K562 (cell line): ENCODE data around the gene ACTN1. TPM values are rescaled to one million over a fixed set of nuclear protein-coding genes. Genes with fewer than 3 reads are reported as not detected.

ENCODE experiments used
- ATAC-seq: fragments of 200-7000 bp; cut with Tn5 transposase; 3 replicates; pipeline ENCODE4 v1.9.1; 2020; ENCODE audit warnings: moderate library complexity
- BruUV-seq: library from RNA; stranded (reverse); fragments of 400-500 nt; replicated peaks from 2 replicates; lab custom pipeline; 2021; lab: Mats Ljungman, UMichigan
- CTCF ChIA-PET: fragments of 300-600 bp; formaldehyde crosslinking; extraction: SDS; loops from one replicate; lab custom pipeline; 2021; ENCODE audit warnings: low intra/inter-chr PET ratio; lab: Yijun Ruan, JAX
- POLR2A ChIA-PET: fragments of 300-600, 350-650 bp; sonication (Branson Sonifier 250); formaldehyde crosslinking; extraction: SDS; loops from one replicate; lab custom pipeline; 2021; ENCODE audit warnings: antibody characterized with exemption, inconsistent platforms; lab: Yijun Ruan, JAX
- DNase-seq, 4 experiments: peaks; one replicate each; pipeline versions ENCODE4 v3.0.0 to v3.0.0-alpha.2; 2011 to 2018; ENCODE audit warnings: low spot score in 3 of 4, mixed read lengths in 3 of 4; ENCODE audit errors: extremely low read depth in 1 of 4
- FAIRE-seq: peaks from 2 replicates; lab custom pipeline; 2011; peaks lifted over from hg19 to GRCh38; lab: Jason Lieb, UNC
- H2AFZ ChIP-seq: 2 replicates; pipeline ENCODE4 v1.6.0; 2011; ENCODE audit warnings: low read depth, low read length, control low read depth, inconsistent platforms
- H3K27ac ChIP-seq: fragments of 200-600 bp; 3 replicates; pipeline ENCODE4 v1.8.0; 2011; ENCODE audit warnings: low read depth, mild to moderate bottlenecking, control low read depth, inconsistent platforms, low read length, moderate library complexity, mixed read lengths; ENCODE audit errors: extremely low read depth
- H3K27me3 ChIP-seq, 2 experiments: fragments of 300-600 bp in 1 of 2; 2 replicates in 1 of 2; 3 replicates in 1 of 2; pipeline versions ENCODE4 v1.6.0 to v1.8.0; 2011; ENCODE audit warnings: inconsistent platforms in 2 of 2, low read length in 2 of 2, mild to moderate bottlenecking in 1 of 2, mixed read lengths in 1 of 2, moderate library complexity in 1 of 2; ENCODE audit not compliant: control insufficient read depth in 2 of 2, insufficient read depth in 2 of 2
- H3K36me3 ChIP-seq: fragments of 300-600 bp; 3 replicates; pipeline ENCODE4 v1.8.0; 2011; ENCODE audit warnings: mild to moderate bottlenecking, low read length, inconsistent platforms; ENCODE audit not compliant: control insufficient read depth, insufficient read depth
- H3K4me1 ChIP-seq, 2 experiments: fragments of 200-600 bp in 1 of 2; replicated peaks in 1 of 2; 2 replicates in 1 of 2; 3 replicates in 1 of 2; pipeline versions ENCODE4 v1.5.1 to v1.8.0; 2011; ENCODE audit warnings: inconsistent platforms in 2 of 2, low read length in 2 of 2, mild to moderate bottlenecking in 1 of 2, mixed read lengths in 1 of 2, moderate library complexity in 1 of 2; ENCODE audit not compliant: control insufficient read depth in 2 of 2, insufficient read depth in 2 of 2
- H3K4me2 ChIP-seq: 2 replicates; pipeline ENCODE4 v1.6.1; 2011; ENCODE audit warnings: low read length, control low read depth, inconsistent platforms, mixed read lengths; ENCODE audit not compliant: insufficient read depth
- H3K4me3 ChIP-seq: fragments of 200-600 bp; sonication (generic), shearing (Covaris generic); 2 replicates; pipeline ENCODE4 v1.5.1; 2016; ENCODE audit warnings: control low read depth, inconsistent platforms
- H3K79me2 ChIP-seq: fragments of 200-600 bp; 3 replicates; pipeline ENCODE4 v1.8.0; 2011; ENCODE audit warnings: low read length, inconsistent platforms; ENCODE audit not compliant: control insufficient read depth, insufficient read depth
- H3K9ac ChIP-seq, 2 experiments: 2 replicates each; pipeline versions ENCODE4 v1.6.0 to v1.6.1; 2011; ENCODE audit warnings: low read depth in 2 of 2, low read length in 2 of 2, control low read depth in 1 of 2, inconsistent platforms in 1 of 2, mild to moderate bottlenecking in 1 of 2, mixed read lengths in 1 of 2; ENCODE audit not compliant: insufficient read depth in 1 of 2
- H3K9me1 ChIP-seq: one replicate; pipeline ENCODE4 v1.6.0; 2011; ENCODE audit warnings: inconsistent platforms, mild to moderate bottlenecking, low read length, moderate library complexity; ENCODE audit not compliant: control insufficient read depth, insufficient read depth
- H3K9me3 ChIP-seq: replicated peaks from 2 replicates; pipeline ENCODE4 v1.5.1; 2011; ENCODE audit warnings: low read depth, low read length, inconsistent platforms; ENCODE audit not compliant: control insufficient read depth, insufficient read depth
- H4K20me1 ChIP-seq: replicated peaks from 2 replicates; pipeline ENCODE4 v1.6.1; 2011; ENCODE audit warnings: low read length, inconsistent platforms, mixed read lengths; ENCODE audit not compliant: control insufficient read depth, insufficient read depth
- FUS ChIP-seq: fragments of 200-400 bp; formaldehyde crosslinking; optimal IDR thresholded peaks from 2 replicates; pipeline ENCODE3; 2017; ENCODE audit warnings: low read depth, low read length
- GATA2 ChIP-seq: sonication (generic); formaldehyde crosslinking; IDR thresholded peaks from 2 replicates; pipeline ENCODE4 v1.4.0; 2020; ENCODE audit warnings: mild to moderate bottlenecking, missing genetic modification reagents
- HNRNPL ChIP-seq: fragments of 200-400 bp; formaldehyde crosslinking; IDR thresholded peaks from 2 replicates; pipeline ENCODE4 v1.6.1; 2017; ENCODE audit warnings: low read depth, mild to moderate bottlenecking, low read length
- MYC ChIP-seq, 2 experiments: fragments of 250-450 bp in 1 of 2; sonication (Bioruptor Pico) in 1 of 2; IDR thresholded peaks; 2 replicates each; pipeline versions ENCODE4 v1.5.1 to v1.6.1; 2012 to 2021; ENCODE audit warnings: low read depth in 2 of 2, borderline replicate concordance in 1 of 2, improper control_type of control experiment in 1 of 2, low read length in 1 of 2, mild to moderate bottlenecking in 1 of 2, moderate library complexity in 1 of 2
- POLR2G ChIP-seq: fragments of 200-400 bp; formaldehyde crosslinking; IDR thresholded peaks from 2 replicates; pipeline ENCODE4 v1.6.1; 2017; ENCODE audit warnings: low read depth, mild to moderate bottlenecking, antibody characterized with exemption, low read length, moderate library complexity
- RHOXF2B ChIP-seq: fragments of 250-450 bp; sonication (Bioruptor Pico); conservative IDR thresholded peaks from 2 replicates; pipeline ENCODE4 v1.5.1; 2021
- STAT5A ChIP-seq: IDR thresholded peaks from 2 replicates; pipeline ENCODE4 v1.6.1; 2012; ENCODE audit warnings: low read length, inconsistent platforms, borderline replicate concordance
- WHSC1 ChIP-seq: IDR thresholded peaks from one replicate; pipeline ENCODE4 v1.6.1; 2012; ENCODE audit warnings: low read length, control low read depth, inconsistent platforms
- ZNF175 ChIP-seq: fragments of 200-800 bp; sonication (Bioruptor generic); IDR thresholded peaks from 2 replicates; pipeline ENCODE4 v1.6.1; 2016; ENCODE audit warnings: low read depth, mild to moderate bottlenecking, missing genetic modification characterization, missing compliant biosample characterization
- WGBS: fragments of 100-300 bp; shearing (Covaris generic); methylation state at CpG from one replicate; pipeline ENCODE4 v1.1.6; 2016; ENCODE audit warnings: low coverage, mixed read lengths; ENCODE audit not compliant: insufficient coverage; ENCODE audit errors: missing lambda C conversion rate; 5-methylcytosine and 5-hydroxymethylcytosine counted together
- in situ Hi-C: fragments of 300-500 bp; cut with MboI; formaldehyde crosslinking; loops from 4 replicates; pipeline ENCODE4 v1.15.0; 2018; ENCODE audit warnings: inconsistent platforms, mixed read lengths
- intact Hi-C: fragments of 100-400 bp; cut with micrococcal nuclease; formaldehyde crosslinking; loops from 2 replicates; pipeline ENCODE4 v1.14.2; 2022
- polyA plus RNA-seq, 8 experiments: library from polyadenylated mRNA; depleted of rRNA in 4 of 8; stranded (reverse) in 5 of 8; unstranded in 3 of 8; fragments of >200 nt; fragmentation: Nextera tagmentation in 2 of 8; fragmentation: Illumina TruSeq in 1 of 8; extraction: Ambion mirVana in 2 of 8; extraction: Trizol in 1 of 8; gene quantifications; 2 replicates each; pipeline versions ENCODE4 v1.2.1 to v1.2.3, GENCODE V29; 2011 to 2014; ENCODE audit warnings: inconsistent platforms in 1 of 8, missing spikeins in 1 of 8
- total RNA-seq, 7 experiments: library from RNA; depleted of rRNA in 6 of 7; stranded (reverse); fragments of >200 nt in 6 of 7; fragmentation: Illumina TruSeq in 2 of 7; extraction: Trizol in 2 of 7; gene quantifications; 2 replicates each; pipeline versions ENCODE4 v1.2.1 to v1.2.3, GENCODE V29; 2011 to 2021; ENCODE audit warnings: low replicate concordance in 1 of 7
- TF ChIP-seq, protein P1 (sequence below): sonication (generic); formaldehyde crosslinking; IDR thresholded peaks from 2 replicates; pipeline ENCODE4 v1.8.0; 2022; ENCODE audit warnings: missing genetic modification reagents, mild to moderate bottlenecking, borderline replicate concordance
- TF ChIP-seq, protein P2 (sequence below): fragments of 250-450 bp; sonication (Bioruptor Pico); IDR thresholded peaks from 2 replicates; pipeline ENCODE4 v1.4.0; 2020; ENCODE audit warnings: mild to moderate bottlenecking

ACTN1 gene
- total and polyA plus RNA-seq, 9 of the 15 experiments (the other 6 are each of a cell fraction or from before 2014, with no cell fraction given): 2.2 to 67.7 (median 34.5) TPM

DNA sequence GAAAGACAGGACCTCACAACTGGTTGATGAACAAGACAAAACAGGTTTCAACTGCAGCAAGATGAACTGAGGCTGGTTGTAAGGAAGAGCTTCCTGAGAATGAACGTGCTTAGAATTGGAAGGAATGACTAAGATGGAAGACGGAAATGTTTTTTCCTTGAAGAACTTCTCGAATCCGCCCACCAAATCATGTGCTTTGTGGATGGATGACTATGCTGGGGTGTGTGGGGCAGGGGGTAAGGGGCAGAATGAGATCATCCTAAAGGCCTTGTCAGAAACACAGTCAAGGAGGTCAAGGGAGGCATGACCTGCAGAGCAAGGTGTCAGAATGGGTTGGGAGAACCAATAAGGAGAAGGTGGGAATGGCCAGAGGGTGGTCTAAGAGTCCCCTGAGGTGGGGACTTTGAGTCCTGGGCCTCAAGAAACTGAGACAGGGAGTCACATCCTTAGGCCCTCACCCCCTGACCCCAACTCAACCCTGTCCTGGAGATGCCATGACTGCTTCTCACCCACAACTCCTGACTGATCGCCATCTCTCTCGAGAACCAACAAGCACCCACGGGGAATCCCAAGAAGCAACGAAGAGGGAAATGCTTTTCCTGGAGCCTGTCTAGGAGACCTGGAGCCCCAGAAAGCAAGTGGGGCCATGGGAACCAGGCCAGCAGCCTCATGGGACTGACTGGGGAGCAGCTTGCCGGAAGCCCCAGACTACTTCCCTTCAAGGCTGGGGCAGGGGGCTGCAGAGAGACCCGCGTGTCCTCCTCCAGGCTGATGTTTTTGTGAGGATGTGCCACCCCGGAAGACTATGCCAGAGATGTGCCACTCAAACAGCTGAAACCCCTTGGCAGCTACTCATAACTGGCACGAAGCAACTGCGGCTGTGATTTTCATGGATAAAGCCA is 84.0 kb downstream of the ACTN1 start:
- H3K4me3 ChIP-seq: no peak overlapping the region
- no peaks in the 10 kb centered on the region for H3K9me3 ChIP-seq
- H2AFZ ChIP-seq: no peak overlapping the region
- H3K4me1 ChIP-seq: no peaks in the 10 kb centered on the region
- ChIA-PET CTCF (no interaction called here), POLR2A (interaction anchor here (0.7 kb wide), 1 partner anchor 14 kb away, joined by 3 read pairs; no protein-coding TSS in a partner anchor)
- no peak overlapping the region for H3K9ac ChIP-seq
- DNase-seq: no peak
- H3K79me2 ChIP-seq: no peaks in the 10 kb centered on the region
- no peak for TF ChIP-seq STAT5A
- no peak for TF ChIP-seq ZNF175 (CRISPR knock-in tag)
- TF ChIP-seq WHSC1: no peak
- TF ChIP-seq FUS: no peak
- no peak for TF ChIP-seq MYC (IDR thresholded peaks at IDR 0.05; ENCODE audit: low read depth, low read length)
- TF ChIP-seq MYC (CRISPR knock-in tag; IDR thresholded peaks at IDR 0.05; ENCODE audit: borderline replicate concordance, low read depth): no peak
- no peak for TF ChIP-seq RHOXF2B
- no peak for TF ChIP-seq GATA2 (CRISPR knock-in tag)
- TF ChIP-seq, protein P1, sequence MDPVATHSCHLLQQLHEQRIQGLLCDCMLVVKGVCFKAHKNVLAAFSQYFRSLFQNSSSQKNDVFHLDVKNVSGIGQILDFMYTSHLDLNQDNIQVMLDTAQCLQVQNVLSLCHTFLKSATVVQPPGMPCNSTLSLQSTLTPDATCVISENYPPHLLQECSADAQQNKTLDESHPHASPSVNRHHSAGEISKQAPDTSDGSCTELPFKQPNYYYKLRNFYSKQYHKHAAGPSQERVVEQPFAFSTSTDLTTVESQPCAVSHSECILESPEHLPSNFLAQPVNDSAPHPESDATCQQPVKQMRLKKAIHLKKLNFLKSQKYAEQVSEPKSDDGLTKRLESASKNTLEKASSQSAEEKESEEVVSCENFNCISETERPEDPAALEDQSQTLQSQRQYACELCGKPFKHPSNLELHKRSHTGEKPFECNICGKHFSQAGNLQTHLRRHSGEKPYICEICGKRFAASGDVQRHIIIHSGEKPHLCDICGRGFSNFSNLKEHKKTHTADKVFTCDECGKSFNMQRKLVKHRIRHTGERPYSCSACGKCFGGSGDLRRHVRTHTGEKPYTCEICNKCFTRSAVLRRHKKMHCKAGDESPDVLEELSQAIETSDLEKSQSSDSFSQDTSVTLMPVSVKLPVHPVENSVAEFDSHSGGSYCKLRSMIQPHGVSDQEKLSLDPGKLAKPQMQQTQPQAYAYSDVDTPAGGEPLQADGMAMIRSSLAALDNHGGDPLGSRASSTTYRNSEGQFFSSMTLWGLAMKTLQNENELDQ (CRISPR knock-in tag): no peak
- no peak for TF ChIP-seq HNRNPL
- TF ChIP-seq, protein P2, sequence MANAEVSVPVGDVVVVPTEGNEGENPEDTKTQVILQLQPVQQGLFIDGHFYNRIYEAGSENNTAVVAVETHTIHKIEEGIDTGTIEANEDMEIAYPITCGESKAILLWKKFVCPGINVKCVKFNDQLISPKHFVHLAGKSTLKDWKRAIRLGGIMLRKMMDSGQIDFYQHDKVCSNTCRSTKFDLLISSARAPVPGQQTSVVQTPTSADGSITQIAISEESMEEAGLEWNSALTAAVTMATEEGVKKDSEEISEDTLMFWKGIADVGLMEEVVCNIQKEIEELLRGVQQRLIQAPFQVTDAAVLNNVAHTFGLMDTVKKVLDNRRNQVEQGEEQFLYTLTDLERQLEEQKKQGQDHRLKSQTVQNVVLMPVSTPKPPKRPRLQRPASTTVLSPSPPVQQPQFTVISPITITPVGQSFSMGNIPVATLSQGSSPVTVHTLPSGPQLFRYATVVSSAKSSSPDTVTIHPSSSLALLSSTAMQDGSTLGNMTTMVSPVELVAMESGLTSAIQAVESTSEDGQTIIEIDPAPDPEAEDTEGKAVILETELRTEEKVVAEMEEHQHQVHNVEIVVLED (CRISPR knock-in tag): no peak
- no peak for TF ChIP-seq POLR2G
- no peak for FAIRE-seq
- H3K36me3 ChIP-seq: peaks cover 40% of the 10 kb centered on the region; the same call in 1 of the 3 replicates
- intact Hi-C loops: no loop called here
- BruUV-seq: no TSS peak
- no peaks in the 10 kb centered on the region for H3K27me3 ChIP-seq
- in situ Hi-C loops: no loop called here
- 88% methylated on average over 7 of the region's 14 CpGs for WGBS
- H3K9me1 ChIP-seq: no peaks in the 10 kb centered on the region
- no peak overlapping the region for H3K27ac ChIP-seq
- H3K4me2 ChIP-seq: no peak overlapping the region
- ATAC-seq: no peak
- H4K20me1 ChIP-seq: no peaks in the 10 kb centered on the region
